Measurements from ENCODE around the gene CES2.

DNA sequence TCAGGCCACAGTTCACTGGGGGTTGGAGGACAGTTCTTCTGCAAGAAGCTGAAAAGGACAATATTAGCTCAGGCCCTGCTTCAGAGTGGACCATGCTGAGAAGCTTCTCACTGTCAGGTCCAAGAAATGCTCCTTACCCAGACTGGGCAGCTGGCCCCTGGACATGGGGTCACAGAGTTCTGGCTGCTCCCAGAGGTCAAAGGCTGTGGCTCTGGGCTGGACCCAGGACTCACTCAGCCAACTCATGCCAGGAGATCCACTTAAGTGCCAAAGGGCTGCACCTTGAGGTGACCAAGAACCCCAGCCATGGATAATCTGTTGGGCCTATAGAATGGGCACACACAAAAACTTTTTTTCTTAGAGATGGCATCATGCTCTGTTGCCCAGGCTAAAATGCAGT, 4.0 kb downstream of the CES2 start:
- TF ChIP-seq FOXM1 (IDR thresholded peaks at IDR 0.05; ENCODE audit: low read depth), result no peak
- no peak for TF ChIP-seq POLR2AphosphoS5 (IDR thresholded peaks at IDR 0.05; ENCODE audit: low read depth, low read length)
- TF ChIP-seq MXI1 (IDR thresholded peaks at IDR 0.05; ENCODE audit: low read depth, low read length), result no peak
- TF ChIP-seq EP300 (IDR thresholded peaks at IDR 0.05; ENCODE audit: borderline replicate concordance in 1 of 2, low read depth in 1 of 2, low read length in 1 of 2), result no peak
- TF ChIP-seq, protein P1, sequence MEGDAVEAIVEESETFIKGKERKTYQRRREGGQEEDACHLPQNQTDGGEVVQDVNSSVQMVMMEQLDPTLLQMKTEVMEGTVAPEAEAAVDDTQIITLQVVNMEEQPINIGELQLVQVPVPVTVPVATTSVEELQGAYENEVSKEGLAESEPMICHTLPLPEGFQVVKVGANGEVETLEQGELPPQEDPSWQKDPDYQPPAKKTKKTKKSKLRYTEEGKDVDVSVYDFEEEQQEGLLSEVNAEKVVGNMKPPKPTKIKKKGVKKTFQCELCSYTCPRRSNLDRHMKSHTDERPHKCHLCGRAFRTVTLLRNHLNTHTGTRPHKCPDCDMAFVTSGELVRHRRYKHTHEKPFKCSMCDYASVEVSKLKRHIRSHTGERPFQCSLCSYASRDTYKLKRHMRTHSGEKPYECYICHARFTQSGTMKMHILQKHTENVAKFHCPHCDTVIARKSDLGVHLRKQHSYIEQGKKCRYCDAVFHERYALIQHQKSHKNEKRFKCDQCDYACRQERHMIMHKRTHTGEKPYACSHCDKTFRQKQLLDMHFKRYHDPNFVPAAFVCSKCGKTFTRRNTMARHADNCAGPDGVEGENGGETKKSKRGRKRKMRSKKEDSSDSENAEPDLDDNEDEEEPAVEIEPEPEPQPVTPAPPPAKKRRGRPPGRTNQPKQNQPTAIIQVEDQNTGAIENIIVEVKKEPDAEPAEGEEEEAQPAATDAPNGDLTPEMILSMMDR (IDR thresholded peaks at IDR 0.05), result no peak
- no peak for TF ChIP-seq EZH2phosphoT487 (IDR thresholded peaks at IDR 0.05; ENCODE audit: borderline replicate concordance, low read depth)
- TF ChIP-seq, protein P2, sequence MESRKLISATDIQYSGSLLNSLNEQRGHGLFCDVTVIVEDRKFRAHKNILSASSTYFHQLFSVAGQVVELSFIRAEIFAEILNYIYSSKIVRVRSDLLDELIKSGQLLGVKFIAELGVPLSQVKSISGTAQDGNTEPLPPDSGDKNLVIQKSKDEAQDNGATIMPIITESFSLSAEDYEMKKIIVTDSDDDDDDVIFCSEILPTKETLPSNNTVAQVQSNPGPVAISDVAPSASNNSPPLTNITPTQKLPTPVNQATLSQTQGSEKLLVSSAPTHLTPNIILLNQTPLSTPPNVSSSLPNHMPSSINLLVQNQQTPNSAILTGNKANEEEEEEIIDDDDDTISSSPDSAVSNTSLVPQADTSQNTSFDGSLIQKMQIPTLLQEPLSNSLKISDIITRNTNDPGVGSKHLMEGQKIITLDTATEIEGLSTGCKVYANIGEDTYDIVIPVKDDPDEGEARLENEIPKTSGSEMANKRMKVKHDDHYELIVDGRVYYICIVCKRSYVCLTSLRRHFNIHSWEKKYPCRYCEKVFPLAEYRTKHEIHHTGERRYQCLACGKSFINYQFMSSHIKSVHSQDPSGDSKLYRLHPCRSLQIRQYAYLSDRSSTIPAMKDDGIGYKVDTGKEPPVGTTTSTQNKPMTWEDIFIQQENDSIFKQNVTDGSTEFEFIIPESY (IDR thresholded peaks at IDR 0.05; ENCODE audit: borderline replicate concordance, low read depth), result no peak
- TF ChIP-seq CHD2 (IDR thresholded peaks at IDR 0.05; ENCODE audit: low read length, partially characterized antibody), result no peak
- no peak for TF ChIP-seq RAD21 (IDR thresholded peaks at IDR 0.05; ENCODE audit: low read length)
- no peak for TF ChIP-seq SMC3 (IDR thresholded peaks at IDR 0.05; ENCODE audit: low read depth, low read length)
- no peak for TF ChIP-seq RXRA (IDR thresholded peaks at IDR 0.05; ENCODE audit: borderline replicate concordance, low read depth)
- TF ChIP-seq, protein P3, sequence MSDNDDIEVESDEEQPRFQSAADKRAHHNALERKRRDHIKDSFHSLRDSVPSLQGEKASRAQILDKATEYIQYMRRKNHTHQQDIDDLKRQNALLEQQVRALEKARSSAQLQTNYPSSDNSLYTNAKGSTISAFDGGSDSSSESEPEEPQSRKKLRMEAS (IDR thresholded peaks at IDR 0.05; ENCODE audit: low read depth), result no peak
- TF ChIP-seq JUND (IDR thresholded peaks at IDR 0.05), result no peak
- no peak for TF ChIP-seq TCF12 (IDR thresholded peaks at IDR 0.05)

Measured in SK-N-SH (cell line).